ENCODE results near the gene PTPN2.

- TF ChIP-seq GATA3 (IDR thresholded peaks at IDR 0.05; ENCODE audit: low read depth, low read length) (no peak), GATA2 (IDR thresholded peaks at IDR 0.05; ENCODE audit: low read depth, low read length) (no peak)
Observed at GRCh38 chr18:12857215-12857905, 26.7 kb downstream of the PTPN2 start.
